ENCODE measurements around the gene TGFBRAP1. TPM values are rescaled to one million over a fixed set of nuclear protein-coding genes. Genes with fewer than 3 reads are reported as not detected.

Gene TGFBRAP1
- total and polyA plus RNA-seq, 2 donors from 2014 or later, result 6.7 to 25.8 TPM

DNA sequence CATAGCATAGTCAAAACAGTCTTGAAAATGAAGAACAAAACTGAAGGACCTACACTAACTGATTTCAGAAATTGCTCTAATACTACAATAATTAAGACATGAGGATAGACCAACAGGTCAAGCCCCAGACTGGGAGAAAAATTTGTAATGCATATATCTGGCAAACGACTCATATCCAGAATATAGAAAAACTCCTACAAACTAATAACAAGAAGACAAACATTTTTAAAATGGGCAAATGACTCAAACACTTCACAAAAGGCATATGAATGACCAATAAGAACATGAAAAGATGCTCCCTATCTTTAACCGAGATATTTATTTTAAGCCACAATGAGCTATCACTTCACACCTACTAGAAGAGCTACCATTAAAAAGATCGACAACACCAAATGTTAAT lies 14.2 kb downstream of the TGFBRAP1 start:
- FAIRE-seq (no peak), DNase-seq (no peak)
- H3K4me1 ChIP-seq (ENCODE audit: control insufficient read depth in 2 of 3, insufficient read depth in 2 of 3, low read depth in 1 of 3, low read length in 3 of 3), result no peaks in the 10 kb centered on the region
- no peaks in the 10 kb centered on the region for H3K27me3 ChIP-seq (ENCODE audit: control insufficient read depth, insufficient read depth, low read length)
- H3K9ac ChIP-seq (ENCODE audit: low read length in 3 of 3), result no peak overlapping the region
- intact Hi-C loops (cut with DNase I), result no loop called here
- H3K27ac ChIP-seq (ENCODE audit: low read depth in 2 of 2, low read length in 2 of 2), result no peak overlapping the region
- no peaks in the 10 kb centered on the region for H3K36me3 ChIP-seq (ENCODE audit: control insufficient read depth in 2 of 3, insufficient read depth in 3 of 3, low read length in 3 of 3)
- no peaks in the 10 kb centered on the region for H3K9me3 ChIP-seq (ENCODE audit: control insufficient read depth in 2 of 3, insufficient read depth in 1 of 3, low read length in 3 of 3)
- H3K4me3 ChIP-seq (ENCODE audit: low read length in 3 of 3), result no peak overlapping the region
- TF ChIP-seq, protein P1, sequence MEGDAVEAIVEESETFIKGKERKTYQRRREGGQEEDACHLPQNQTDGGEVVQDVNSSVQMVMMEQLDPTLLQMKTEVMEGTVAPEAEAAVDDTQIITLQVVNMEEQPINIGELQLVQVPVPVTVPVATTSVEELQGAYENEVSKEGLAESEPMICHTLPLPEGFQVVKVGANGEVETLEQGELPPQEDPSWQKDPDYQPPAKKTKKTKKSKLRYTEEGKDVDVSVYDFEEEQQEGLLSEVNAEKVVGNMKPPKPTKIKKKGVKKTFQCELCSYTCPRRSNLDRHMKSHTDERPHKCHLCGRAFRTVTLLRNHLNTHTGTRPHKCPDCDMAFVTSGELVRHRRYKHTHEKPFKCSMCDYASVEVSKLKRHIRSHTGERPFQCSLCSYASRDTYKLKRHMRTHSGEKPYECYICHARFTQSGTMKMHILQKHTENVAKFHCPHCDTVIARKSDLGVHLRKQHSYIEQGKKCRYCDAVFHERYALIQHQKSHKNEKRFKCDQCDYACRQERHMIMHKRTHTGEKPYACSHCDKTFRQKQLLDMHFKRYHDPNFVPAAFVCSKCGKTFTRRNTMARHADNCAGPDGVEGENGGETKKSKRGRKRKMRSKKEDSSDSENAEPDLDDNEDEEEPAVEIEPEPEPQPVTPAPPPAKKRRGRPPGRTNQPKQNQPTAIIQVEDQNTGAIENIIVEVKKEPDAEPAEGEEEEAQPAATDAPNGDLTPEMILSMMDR (IDR thresholded peaks at IDR 0.05; ENCODE audit: borderline replicate concordance, extremely low read depth, insufficient read depth), result no peak

DNA sequence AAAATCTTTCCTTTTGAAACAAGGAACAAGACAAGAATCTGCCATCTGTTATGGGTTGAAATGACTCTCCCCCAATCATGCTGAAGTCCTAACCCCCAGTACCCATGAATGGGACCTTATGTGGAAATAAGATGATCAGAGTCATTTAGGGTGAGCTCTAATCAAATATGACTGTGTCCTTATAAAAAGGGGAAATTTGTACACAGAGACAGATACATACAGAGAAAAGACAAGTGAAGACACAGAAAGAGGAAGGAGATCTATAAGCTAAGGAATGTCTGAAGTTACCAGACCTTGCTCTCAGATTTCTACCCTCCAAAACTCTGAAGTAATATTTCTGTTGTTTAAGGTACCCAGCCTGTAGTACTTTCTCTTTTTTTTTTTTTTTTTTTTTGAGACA lies 15.7 kb downstream of the TGFBRAP1 start:
- H3K4me1 ChIP-seq (ENCODE audit: control insufficient read depth in 2 of 3, insufficient read depth in 2 of 3, low read depth in 1 of 3, low read length in 3 of 3), result no peaks in the 10 kb centered on the region
- no peak for FAIRE-seq

DNA sequence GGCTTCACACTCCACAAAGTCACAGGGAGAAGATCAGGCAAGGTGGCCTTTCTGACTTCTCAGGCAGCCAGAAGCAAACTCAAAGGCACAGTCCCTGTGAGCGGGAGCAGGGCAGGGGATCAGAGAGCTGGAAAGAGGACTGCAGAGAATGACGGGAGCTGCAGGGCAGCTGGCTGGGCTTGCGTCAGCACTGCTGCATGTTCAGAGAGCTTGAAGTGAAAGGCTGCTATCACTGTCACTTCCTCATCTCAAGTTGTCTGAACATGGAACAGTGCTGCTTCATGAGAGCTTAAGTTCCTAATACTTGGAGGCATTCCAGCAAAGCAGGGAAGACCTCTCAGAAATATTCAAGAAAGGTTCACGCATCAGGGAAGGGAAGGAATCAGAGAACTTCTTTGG lies 20.4 kb downstream of the TGFBRAP1 start:
- Histone ChIP-seq H3K9me3 (ENCODE audit: control insufficient read depth in 2 of 3, insufficient read depth in 1 of 3, low read length in 3 of 3) (no peaks in the 10 kb centered on the region), H3K27ac (ENCODE audit: low read depth in 2 of 2, low read length in 2 of 2) (no peak overlapping the region), H3K9ac (ENCODE audit: low read length in 3 of 3) (no peak overlapping the region), H3K27me3 (ENCODE audit: control insufficient read depth, insufficient read depth, low read length) (no peaks in the 10 kb centered on the region), H3K4me1 (ENCODE audit: control insufficient read depth in 2 of 3, insufficient read depth in 2 of 3, low read depth in 1 of 3, low read length in 3 of 3) (no peaks in the 10 kb centered on the region), H3K4me3 (ENCODE audit: low read length in 3 of 3) (no peak overlapping the region), H3K36me3 (ENCODE audit: control insufficient read depth in 2 of 3, insufficient read depth in 3 of 3, low read length in 3 of 3) (peaks cover 2 to 11% (median 8%) of the 10 kb centered on the region in 3 donors)
- DNase-seq, result peak in 1 of 5 donors; percentile 12
- intact Hi-C loops (cut with DNase I), result no loop called here
- TF ChIP-seq, protein P1 (IDR thresholded peaks at IDR 0.05; ENCODE audit: borderline replicate concordance, extremely low read depth, insufficient read depth), result no peak
- FAIRE-seq, result no peak

More for the DNA sequence above, 15.7 kb downstream of the TGFBRAP1 start:
- Histone ChIP-seq H3K9ac (ENCODE audit: low read length in 3 of 3) (no peak overlapping the region), H3K27ac (ENCODE audit: low read depth in 2 of 2, low read length in 2 of 2) (no peak overlapping the region), H3K4me3 (ENCODE audit: low read length in 3 of 3) (no peak overlapping the region), H3K36me3 (ENCODE audit: control insufficient read depth in 2 of 3, insufficient read depth in 3 of 3, low read length in 3 of 3) (no peaks in the 10 kb centered on the region), H3K27me3 (ENCODE audit: control insufficient read depth, insufficient read depth, low read length) (no peaks in the 10 kb centered on the region), H3K9me3 (ENCODE audit: control insufficient read depth in 2 of 3, insufficient read depth in 1 of 3, low read length in 3 of 3) (no peaks in the 10 kb centered on the region)
- intact Hi-C loops (cut with DNase I), result no loop called here
- TF ChIP-seq, protein P1 (IDR thresholded peaks at IDR 0.05; ENCODE audit: borderline replicate concordance, extremely low read depth, insufficient read depth), result no peak
- DNase-seq, result no peak
